GM21515 (cell line): ENCODE results near the gene SRRM4.
"Not testable (repeated sequence)": the region's sequence is repeated elsewhere in the genome, so short reads cannot be mapped to it uniquely, and the experiment has no call there.

ENCODE experiments used
- ATAC-seq: cut with Tn5 transposase; IDR thresholded peaks from one replicate; pipeline ENCODE4 v1.9.1; 2021; ENCODE audit not compliant: unreplicated experiment

SRRM4 gene

GRCh38 chr12:118981285-118982211 is at the start of gene SRRM4:
SRRM4 (plus strand) TSS chr12:118981541; CDS start chr12:118981883, 342 bp downstream.
- no peak for ATAC-seq

GRCh38 chr12:118946256-118946655 is 35.1 kb upstream of the SRRM4 start:
- ATAC-seq = no peak

DNA sequence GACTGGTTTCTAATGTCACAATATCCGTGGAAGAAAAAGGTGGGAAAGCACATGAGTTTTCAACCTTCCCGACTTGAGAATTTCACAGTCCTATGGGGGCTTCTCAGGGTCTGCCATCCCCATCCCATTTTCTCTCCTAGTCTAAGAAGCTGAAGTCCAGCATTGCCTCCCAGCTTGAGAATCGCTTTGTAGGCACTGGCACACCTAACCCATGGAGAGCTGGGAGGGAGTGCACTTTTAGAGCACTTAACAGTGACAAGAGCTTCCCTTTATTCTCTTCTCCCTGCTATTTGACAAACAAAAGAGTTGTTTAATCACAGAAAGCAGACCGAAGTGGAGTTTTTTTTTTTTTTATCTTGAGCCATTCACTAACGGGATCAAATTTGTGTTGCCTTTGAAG is 22.8 kb upstream of the SRRM4 start:
- ATAC-seq = no peak

DNA sequence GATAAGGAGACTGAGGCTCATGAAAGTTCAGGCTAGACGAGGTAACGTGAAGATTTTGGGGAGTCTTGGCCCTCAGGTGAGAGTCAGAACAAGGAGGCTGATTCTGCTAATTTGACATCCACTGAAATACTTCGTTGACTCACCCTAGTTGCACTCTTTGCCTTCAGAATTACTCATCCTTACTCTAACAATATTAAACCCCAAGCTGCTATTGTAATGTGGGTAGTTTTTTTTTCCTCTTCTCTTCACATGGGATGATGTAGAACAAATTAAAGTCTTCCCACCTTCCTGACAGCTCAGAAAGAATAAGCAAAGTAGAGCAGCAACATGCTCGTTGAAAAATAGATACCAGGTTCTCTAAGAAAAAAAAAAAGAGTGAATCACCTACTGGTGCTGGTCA is 22.0 kb upstream of the SRRM4 start:
- no peak for ATAC-seq

GRCh38 chr12:118959985-118960560 is 21.3 kb upstream of the SRRM4 start:
- no peak for ATAC-seq

- ATAC-seq = no peak
These were observed 20.5 kb upstream of the SRRM4 start for GRCh38 chr12:118960865-118961264.

- no peak for ATAC-seq
These were observed 16.4 kb upstream of the SRRM4 start for GRCh38 chr12:118964988-118965387.

- ATAC-seq = no peak
These were observed 10.5 kb upstream of the SRRM4 start for GRCh38 chr12:118970856-118971255.

- no peak for ATAC-seq
These were observed 8.4 kb upstream of the SRRM4 start for GRCh38 chr12:118972982-118973381.

GRCh38 chr12:118979763-118980406 is 1.5 kb upstream of the SRRM4 start:
- no peak for ATAC-seq

DNA sequence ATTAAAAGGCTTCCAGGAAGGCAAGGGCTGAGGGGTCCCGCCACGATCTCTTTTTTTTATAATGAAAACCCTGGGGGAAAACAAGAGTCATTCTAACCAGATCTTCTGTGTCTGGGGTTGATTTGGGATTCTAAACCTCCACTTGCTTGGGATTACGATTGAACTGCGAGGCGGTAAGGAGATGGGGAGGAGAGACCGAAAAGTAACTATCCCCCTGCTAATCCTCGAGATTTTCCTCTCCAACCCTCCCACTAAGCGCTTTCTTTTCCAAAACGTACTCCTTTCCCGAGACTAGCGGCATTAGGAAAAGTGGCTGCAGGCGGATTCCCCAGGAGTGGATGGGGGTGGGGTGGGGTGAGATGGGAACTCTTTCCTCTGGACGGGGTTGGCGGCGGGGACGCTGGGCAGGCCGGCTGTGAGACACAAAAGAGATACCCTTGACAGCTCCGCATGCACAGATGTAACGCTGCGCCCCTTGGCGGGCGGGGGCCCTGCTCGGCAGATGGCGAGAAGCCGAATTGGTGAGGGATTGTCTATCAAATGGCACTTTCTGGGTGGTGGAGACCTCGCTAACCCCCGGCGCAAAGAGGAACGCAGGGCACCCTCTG is 830 bp upstream of the SRRM4 start:
- ATAC-seq = no peak

- ATAC-seq = no peak
These were observed 961 bp downstream of the SRRM4 start for GRCh38 chr12:118982302-118982701.

- no peak for ATAC-seq
These were observed 1.8 kb downstream of the SRRM4 start for GRCh38 chr12:118982984-118983761.

- no peak for ATAC-seq
These were observed 3.0 kb downstream of the SRRM4 start for GRCh38 chr12:118984161-118984943.

- no peak for ATAC-seq
These were observed 4.7 kb downstream of the SRRM4 start for GRCh38 chr12:118986050-118986449.

- no peak for ATAC-seq
These were observed 17.8 kb downstream of the SRRM4 start for GRCh38 chr12:118999107-118999506.

DNA sequence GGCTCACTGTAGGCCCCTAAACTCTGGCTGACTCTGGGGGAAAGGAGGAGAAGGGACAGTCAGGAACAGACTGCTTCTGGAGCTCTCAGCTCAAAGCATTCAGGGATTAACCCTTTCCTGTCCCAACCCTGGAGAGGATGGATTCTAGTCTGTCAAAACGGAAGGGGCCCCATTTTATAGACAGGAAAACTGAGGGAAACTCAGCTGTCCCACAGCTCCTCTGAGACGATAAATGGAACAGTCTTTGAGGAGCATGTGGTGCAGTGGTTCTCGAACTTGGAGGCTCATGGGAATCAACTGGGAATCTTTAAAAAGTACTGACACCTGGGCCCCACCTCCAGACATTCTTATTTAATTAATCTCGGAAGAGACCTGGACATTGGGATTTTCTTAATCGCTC is 23.7 kb downstream of the SRRM4 start:
- ATAC-seq = no peak

GRCh38 chr12:119005913-119006312 is 24.6 kb downstream of the SRRM4 start:
- no peak for ATAC-seq

- no peak for ATAC-seq
These were observed 25.4 kb downstream of the SRRM4 start for GRCh38 chr12:119006746-119007145.

DNA sequence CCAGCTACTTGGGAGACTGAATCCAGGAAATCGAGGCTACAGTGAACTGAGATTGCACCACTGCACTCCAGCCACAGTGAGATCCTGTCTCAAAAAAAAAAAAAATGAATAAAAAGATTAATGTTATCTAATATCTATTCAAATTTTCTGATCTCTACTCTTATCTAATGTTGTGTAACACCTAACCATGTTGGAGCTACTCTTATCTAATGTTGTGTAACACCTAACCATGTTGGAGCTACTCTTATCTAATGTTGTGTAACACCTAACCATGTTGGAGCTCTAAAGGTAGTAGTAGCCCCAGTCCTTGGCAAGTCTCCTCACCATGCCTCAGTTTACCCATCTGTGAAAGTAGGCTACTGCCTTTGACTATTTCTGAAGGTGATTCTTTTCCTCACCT is 26.9 kb downstream of the SRRM4 start:
- ATAC-seq = not testable (repeated sequence)
